Measurements from ENCODE around the gene CWC15.
"Not testable (repeated sequence)": the region's sequence is repeated elsewhere in the genome, so short reads cannot be mapped to it uniquely, and the experiment has no call there.

The CWC15 gene

DNA sequence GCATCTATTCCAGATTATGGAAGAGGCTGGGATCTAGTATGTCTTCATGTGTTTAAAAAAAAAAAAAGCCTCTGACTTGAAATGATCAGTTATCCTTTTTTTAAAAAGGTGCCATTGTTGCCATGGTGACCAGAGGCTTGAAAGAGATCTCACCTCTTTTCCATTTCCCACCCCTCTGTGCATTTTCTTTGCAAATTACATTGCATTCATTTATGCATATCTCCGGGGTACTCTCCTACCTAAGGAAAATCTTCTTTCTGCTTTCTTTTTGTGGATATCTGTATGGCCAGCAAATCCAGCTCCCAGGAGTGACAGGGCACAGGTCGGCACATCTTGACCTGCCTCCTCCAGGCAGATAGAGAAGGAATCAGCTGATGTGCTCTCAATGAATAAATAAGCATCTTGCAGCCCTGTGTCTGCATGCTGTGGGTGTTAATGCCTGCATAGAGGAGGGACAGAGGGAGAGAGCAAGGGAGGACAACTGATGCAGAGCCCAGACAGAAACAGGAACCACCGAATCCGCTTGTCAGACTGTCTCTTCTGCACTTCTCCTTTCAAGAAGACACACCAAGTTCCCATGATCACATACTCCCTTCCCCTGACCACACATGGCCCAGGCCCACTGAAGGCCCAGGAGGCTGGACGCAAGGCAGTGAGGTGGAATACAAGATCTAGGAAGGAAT, 50.9 kb downstream of the CWC15 start:
- no peak for DNase-seq
- TF ChIP-seq, protein P1, sequence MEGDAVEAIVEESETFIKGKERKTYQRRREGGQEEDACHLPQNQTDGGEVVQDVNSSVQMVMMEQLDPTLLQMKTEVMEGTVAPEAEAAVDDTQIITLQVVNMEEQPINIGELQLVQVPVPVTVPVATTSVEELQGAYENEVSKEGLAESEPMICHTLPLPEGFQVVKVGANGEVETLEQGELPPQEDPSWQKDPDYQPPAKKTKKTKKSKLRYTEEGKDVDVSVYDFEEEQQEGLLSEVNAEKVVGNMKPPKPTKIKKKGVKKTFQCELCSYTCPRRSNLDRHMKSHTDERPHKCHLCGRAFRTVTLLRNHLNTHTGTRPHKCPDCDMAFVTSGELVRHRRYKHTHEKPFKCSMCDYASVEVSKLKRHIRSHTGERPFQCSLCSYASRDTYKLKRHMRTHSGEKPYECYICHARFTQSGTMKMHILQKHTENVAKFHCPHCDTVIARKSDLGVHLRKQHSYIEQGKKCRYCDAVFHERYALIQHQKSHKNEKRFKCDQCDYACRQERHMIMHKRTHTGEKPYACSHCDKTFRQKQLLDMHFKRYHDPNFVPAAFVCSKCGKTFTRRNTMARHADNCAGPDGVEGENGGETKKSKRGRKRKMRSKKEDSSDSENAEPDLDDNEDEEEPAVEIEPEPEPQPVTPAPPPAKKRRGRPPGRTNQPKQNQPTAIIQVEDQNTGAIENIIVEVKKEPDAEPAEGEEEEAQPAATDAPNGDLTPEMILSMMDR (IDR thresholded peaks at IDR 0.05; ENCODE audit: low read depth, low read length, missing control alignments) = no peak
- H3K36me3 ChIP-seq (replicated peaks) = no peaks in the 10 kb centered on the region
- in situ Hi-C loops (cut with HindIII; ENCODE audit: low pct_ligation_motif_present, low sequenced_read_pairs) = no loop called here
- H3K27ac ChIP-seq = no peak overlapping the region
- no peaks in the 10 kb centered on the region for H3K27me3 ChIP-seq (replicated peaks)
- H3K4me3 ChIP-seq (ENCODE audit: low read depth, low read length) = no peak overlapping the region

DNA sequence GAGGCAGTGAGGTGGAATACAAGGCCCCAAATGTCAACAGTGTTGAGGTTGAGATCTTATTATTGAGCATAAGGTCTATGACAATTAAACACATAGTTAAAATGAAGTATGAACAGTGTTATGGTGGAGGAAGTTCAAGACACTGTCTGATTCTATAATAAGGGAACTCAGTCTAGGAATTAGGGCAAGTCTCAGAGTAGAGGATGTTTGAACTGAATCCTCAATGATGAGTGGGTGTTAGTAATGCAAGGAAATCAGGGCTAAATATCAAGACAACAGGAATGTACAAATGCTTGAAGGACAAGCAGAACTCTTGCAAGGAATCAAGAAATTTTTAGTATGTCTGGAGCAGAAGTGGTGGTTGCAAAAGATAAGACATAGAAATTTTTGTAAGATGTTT, 53.0 kb downstream of the CWC15 start:
- no peaks in the 10 kb centered on the region for H3K36me3 ChIP-seq (replicated peaks)
- DNase-seq = no peak
- H3K27me3 ChIP-seq (replicated peaks) = no peaks in the 10 kb centered on the region
- in situ Hi-C loops (cut with HindIII; ENCODE audit: low pct_ligation_motif_present, low sequenced_read_pairs) = no loop called here
- no peak overlapping the region for H3K27ac ChIP-seq
- TF ChIP-seq, protein P1 (IDR thresholded peaks at IDR 0.05; ENCODE audit: low read depth, low read length, missing control alignments) = no peak
- H3K4me3 ChIP-seq (ENCODE audit: low read depth, low read length) = no peak overlapping the region

DNA sequence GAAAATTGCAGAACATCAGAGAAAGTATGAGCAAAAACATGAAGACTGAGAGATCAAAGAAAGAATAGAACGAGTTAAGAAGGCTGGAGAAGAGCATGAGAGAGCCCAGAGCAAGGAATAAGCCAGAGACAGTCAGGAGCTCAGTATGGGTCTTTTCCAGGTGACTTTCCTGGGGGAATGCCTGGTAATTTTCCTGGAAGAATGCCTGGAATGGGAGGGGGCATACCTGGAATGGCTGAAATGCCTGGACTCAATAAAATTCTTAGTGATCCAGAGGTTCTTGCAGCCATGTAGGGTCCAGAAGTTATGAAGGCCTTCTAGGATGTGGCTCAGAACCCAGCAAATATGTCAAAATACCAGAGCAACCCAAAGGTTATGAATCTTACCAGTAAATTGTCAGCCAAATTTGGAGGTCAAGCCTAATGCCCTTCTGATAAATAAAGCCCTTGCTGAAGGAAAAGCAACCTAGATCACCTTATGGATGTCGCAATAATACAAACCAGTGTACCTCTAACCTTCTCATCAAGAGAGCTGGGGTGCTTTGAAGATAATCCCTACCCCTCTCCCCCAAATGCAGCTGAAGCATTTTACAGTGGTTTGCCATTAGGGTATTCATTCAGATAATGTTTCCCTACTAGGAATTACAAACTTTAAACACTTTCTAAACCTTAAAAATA, 59.5 kb downstream of the CWC15 start:
- H3K36me3 ChIP-seq (replicated peaks); in situ Hi-C loops (cut with HindIII; ENCODE audit: low pct_ligation_motif_present, low sequenced_read_pairs); H3K27me3 ChIP-seq (replicated peaks); H3K4me3 ChIP-seq (ENCODE audit: low read depth, low read length); H3K27ac ChIP-seq; DNase-seq: not testable (repeated sequence)

DNA sequence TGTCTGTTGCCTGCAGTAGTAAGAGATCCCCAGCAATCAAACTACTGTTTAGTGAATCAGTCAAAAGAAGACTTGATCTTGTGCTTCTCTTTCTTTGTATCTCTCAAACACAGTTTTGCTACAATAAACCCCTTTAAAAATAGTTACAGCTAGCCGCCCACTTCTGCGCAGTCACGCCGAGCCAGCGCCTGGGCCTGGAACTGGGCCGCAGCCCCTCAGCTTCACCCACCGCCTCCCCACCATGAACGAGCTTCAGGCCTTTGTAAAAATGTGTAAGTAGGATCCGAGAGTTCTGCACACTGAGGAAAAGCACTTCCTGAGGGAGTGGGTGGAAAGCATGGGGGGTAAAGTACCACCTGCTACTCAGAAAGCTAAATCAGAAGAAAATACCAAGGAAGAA, 60.5 kb downstream of the CWC15 start:
- DNase-seq = no peak
- Histone ChIP-seq H3K36me3 (replicated peaks) (peaks cover 2% of the 10 kb centered on the region), H3K27me3 (replicated peaks) (no peaks in the 10 kb centered on the region), H3K4me3 (ENCODE audit: low read depth, low read length) (no peak overlapping the region), H3K27ac (no peak overlapping the region)
- TF ChIP-seq, protein P1 (IDR thresholded peaks at IDR 0.05; ENCODE audit: low read depth, low read length, missing control alignments) = no peak
- in situ Hi-C loops (cut with HindIII; ENCODE audit: low pct_ligation_motif_present, low sequenced_read_pairs) = no loop called here
